ENCODE data around the gene CRB3.
"Not testable (repeated sequence)": the region's sequence is repeated elsewhere in the genome, so short reads cannot be mapped to it uniquely, and the experiment has no call there.

The CRB3 gene, protein sequence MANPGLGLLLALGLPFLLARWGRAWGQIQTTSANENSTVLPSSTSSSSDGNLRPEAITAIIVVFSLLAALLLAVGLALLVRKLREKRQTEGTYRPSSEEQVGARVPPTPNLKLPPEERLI

DNA sequence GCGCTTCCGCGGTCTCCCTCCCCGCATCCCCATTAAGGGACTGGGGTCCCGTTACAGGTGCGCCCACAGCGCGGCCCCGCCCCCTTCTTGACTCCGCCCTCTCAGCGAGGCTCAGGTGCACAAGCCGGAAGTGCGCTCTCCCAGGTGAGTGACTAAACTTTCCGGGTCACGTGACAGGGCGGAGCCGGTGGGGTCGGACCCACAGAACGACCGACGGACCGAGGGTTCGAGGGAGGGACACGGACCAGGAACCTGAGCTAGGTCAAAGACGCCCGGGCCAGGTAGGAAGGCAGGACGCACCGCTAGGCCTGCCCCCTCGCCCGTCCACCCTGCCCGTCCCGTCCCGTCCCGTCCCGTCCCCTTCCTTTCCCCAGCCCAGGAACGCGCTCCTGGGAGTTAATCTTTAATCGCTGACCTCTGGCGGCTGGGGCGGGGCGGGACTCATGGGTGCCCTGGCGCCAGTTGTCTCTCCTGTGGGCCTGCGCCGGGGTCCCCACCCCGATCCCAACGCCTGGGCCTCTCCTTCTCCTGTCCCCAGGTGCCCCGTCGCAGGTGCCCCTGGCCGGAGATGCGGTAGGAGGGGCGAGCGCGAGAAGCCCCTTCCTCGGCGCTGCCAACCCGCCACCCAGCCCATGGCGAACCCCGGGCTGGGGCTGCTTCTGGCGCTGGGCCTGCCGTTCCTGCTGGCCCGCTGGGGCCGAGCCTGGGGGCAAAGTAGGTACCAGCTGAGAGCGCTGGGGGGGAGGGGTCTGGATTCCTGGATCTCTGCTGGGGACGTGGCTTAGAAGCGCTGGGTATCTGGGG is at the start of gene CRB3:
TSS of gene CRB3 (plus strand) at position 202 of the 804 bp plus-strand sequence. CDS start at position 633, 431 bp downstream.
- peak; percentile 67 for DNase-seq

GRCh38 chr19:6414793-6415590 is 49.1 kb upstream of the CRB3 start:
- no peak for DNase-seq

DNA sequence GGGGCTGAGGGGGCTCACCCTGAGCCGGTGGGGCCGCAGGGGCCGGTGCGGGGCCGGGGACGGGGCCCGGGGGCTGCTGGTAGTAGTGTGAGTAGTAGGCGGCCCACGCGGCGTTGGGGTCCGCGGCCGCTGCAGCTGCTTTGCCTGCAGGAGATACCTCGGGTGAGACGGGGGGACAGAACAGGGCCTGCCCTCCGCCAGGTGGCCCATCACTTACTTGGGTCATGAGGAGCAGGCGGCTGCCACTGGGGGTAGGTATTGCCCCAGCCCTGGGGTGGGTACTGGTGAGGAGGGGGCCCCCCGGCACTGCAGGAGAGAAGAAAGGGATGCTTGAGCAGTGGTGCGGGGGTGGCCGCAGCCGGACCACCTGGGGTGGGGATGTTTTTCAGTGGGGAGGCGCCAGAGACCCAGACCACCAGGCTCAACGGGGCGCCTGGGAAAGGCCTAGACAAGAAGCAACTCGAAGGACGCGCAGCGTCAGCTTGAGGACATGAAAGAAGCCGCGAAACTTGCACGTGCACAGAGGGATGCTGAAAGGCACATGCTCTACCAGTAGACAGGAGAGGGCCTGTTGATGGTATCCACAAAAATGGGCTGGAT is 48.4 kb upstream of the CRB3 start:
- DNase-seq, result no peak

DNA sequence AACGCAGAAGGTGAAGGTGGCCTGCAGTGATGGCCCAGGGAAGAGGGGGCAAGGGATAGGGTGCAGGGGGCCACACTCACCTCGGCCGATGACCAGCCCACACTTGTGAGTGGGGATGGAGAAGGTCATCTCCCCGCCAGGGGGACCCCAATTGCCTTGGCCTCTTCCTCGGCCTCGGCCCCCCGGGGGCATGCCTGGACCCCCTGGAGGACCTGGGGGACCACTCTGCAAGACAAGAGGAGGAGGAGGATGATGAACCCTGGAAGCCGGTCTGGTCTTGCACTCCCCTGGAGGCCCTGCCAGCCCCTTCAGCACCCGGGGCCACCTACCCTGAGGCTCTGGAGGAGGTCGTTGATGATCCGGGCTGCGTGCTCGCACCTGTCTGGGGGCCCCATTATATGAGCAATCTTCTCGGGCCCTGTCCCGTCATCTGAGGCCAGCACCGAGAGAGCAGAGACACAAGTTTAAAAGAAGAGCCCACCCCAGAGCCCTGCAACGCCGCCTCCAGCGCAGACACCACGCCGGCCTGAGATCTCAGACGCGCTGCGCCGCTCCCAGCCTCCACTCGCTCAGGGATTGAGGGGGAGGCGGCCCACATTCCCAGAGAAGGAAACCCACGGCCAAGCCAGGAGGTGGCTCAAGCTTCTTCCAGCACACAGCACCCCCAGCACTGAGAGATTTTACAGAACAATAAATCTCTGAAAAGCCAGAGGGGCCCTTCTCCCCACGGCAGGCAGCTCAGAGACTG is 47.2 kb upstream of the CRB3 start:
- DNase-seq, result no peak

GRCh38 chr19:6417713-6418561 is 46.1 kb upstream of the CRB3 start:
- DNase-seq, result no peak

- no peak for DNase-seq
Measured at GRCh38 chr19:6418562-6418932, 45.5 kb upstream of the CRB3 start.

- no peak for DNase-seq
Measured at GRCh38 chr19:6421075-6422014, 42.7 kb upstream of the CRB3 start.

DNA sequence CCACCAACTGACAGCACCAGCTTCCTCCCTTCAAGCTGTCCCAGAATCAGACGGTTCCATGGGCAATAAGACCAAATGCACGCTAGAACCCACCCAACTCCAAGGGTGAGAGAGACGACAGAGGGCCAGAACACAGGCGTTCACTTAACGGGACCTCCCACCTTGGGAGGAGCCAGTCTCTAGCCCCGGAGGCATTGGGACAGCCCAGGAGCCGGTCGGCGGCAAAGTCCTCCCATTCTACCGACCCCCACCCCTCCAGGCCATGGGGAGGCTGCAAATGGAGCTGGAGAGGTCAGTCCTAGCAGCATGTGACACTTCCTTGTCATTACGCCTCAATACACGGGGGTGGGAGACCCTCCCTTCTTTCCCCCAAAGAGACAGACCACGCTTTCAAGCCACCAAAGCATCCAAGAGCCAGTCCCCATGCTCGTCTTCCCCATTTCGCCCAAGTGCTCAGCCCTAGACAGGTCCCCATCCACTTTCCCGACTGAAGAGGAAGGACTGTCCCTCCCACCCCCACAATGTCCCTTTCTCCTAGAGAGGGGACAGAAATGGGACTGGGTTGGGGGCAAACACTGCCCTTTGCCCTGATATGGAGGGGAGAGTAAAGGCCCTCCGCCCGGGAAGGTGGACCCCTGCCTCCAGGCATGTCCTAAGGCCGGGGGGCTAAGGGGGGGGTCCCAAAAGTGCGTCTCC is 40.4 kb upstream of the CRB3 start:
- peak; percentile 22 for DNase-seq

DNA sequence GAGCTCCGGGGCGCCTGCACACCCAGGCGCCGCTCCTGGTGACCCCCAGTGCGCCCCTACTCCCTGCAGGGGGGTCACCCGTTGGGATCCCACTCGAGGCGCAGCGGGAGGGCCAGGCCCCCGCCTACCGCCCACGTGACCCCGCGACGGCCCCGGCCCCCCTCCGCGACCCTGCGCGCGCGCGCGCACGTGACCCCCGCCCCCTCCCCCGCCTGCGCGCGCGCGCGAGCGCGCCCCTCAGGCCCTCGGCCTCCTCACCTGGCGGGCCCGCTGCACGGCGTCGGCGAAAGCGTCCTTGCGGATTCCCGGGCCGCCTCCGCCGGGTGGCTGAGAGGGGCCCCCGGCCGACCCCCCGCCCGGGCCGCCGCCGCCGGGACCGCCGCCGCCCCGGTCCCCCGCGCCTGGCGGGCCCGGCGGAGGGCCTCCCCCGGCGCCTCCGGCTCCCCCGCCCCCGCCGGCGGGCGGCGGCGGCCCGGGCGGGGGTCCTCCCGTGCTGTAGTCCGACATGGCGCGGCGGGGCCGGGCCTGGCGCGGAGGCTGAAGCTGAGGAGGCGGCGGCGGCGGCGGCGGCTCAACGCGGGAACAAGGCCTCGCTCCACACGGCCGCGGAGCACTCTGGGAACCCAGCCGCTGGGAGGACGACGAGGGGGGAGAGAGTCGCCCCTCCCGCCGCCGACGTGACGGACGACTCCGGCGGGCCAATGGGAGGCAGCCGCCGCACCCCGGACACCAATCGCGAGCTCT is 39.7 kb upstream of the CRB3 start, which contains the start of gene KHSRP:
TSS of gene KHSRP (minus strand) at position 617 of the 744 bp plus-strand sequence. CDS start at position 507, 110 bp downstream.
- peak; percentile 23 for DNase-seq

- DNase-seq, result peak; percentile 100
Measured at GRCh38 chr19:6424939-6425731, 38.9 kb upstream of the CRB3 start.

DNA sequence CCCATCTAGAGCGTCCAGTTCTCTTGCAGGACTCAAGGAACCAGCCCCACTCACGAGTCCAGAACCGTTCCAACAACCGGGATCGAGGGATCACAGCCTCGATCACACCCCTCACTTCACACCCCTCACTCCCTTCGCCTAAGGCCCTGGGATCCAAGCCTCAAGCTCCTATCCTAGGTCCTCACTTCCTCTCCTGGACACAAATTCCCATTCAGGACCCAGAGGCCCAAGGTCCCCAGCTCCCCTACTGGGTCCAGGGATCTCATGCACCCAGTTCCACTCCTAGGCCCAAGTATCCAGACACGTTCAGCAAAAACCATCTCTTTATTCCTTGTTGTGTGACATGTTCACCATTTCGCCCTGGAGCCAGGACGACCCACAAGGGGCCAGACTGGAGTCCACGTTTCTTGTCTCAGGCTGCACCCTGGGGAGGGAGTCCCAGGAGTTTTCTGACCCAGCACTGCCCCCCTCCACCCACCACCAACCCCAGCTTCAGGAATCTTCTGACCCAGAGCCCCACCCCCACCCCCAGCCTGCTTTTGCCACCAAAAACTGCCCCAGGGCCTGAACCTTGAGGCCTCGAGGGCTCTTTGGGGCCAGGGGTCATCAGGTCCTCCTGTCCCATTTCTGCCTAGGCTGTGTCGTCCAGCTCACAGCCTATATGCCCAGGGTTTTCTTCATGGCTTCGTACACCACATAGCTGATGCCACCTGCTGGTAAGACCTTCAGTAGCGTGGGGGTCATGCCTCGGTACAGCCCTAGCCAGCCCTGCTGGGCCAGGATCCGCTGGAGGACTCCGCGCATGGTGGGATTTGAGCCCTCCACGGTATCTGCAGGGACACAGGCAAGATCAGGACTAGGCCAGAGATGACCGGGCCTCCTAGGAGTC is 38.1 kb upstream of the CRB3 start:
- no peak for DNase-seq

DNA sequence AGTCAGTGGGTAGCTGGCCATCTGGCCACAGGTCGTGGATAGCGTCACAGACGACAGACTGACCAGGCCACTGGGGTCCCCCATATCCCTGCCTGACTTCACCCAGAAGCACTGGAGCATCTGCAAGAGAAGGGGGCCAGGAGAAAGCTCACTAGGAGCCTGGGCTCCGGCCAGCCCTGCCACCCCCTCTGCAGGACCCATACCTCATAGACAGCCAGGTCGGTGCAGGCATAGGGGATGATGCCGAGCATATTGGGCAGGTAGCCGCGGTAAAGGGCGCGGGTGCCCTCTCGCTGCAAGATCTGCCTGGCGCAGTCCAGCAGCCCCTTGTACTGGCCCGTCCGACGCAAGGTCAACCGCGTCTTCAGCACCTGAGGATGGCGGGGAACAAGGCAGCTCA is 36.9 kb upstream of the CRB3 start:
- DNase-seq, result no peak

DNA sequence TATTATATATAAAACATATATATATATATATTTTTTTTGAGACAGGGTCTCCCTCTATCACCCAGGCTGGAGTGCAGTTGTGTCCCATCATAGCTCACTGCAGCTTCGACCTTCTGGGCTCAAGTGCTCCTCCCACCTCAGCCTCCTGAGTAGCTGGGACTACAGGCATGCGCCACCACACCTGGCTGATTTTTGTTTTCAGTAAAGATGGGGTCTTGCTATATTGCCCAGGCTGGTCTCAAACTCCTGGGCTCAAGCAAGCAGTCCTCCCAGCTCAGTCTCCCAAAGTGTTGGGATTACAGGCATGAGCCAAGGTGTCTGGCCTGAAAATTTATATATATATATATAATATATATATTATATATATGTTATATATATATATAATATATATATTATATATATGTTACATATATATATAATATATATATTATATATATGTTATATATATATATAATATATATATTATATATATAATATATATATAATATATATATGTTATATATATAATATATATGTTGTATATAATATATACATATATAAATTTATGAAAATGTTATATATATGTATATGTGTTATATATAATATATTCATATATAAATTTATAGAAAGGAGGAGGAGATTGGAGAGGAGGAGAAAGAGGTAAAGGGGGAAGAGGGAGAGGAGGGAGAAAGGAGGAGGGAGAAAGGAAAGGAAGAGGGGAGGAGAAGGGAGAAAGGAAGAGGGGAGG is 35.2 kb upstream of the CRB3 start:
- DNase-seq, result not testable (repeated sequence)

DNA sequence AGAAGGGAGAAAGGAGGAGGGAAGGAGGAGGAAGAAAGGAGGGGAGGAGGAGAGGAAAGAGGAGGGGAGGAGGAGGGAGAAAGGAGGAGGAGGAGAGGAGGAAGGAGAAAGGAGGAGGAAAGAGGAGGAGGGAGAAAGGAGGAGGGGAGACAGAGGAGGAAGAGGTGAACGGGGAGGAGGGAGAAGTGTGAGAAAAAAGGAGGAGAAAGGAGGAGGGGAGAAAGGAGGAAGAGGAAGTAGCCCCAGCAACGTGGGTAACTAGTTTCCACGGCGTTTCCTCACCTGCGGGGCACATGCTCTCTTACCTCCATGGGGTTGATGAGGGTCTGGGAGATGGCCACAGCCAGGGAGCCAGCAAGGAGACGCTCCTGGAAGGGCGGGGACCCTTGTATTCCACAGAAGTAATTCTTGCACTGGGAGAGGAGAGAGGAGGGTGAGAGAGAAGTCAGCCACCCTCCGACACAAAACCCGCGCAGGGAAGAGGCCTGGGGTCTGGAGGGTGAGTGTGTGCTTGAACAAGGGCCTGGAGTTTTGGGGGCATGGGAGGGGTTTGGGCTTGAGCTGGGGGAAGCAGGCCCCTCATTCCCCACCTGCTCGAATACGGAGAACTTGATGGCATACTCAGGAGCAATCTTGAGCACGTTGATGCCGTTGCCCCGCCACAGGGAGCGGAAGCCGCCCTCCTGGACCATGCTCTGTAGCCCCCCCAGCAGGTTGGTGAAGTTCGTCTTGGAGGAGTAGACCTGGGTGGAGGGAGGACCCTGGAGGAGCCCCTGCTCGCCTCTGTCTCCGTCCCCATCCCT is 34.5 kb upstream of the CRB3 start:
- no peak for DNase-seq

GRCh38 chr19:6431891-6432290 is 32.2 kb upstream of the CRB3 start:
- no peak for DNase-seq

Measured in CD4-positive, alpha-beta T cell treated with Interleukin-17A for 1 hour (primary cell).